Measurements from ENCODE around the gene MCM9.
A peak's percentile ranks its signal among the peaks of the same experiment; 100 is the strongest.
"Not testable (repeated sequence)": the region's sequence is repeated elsewhere in the genome, so short reads cannot be mapped to it uniquely, and the experiment has no call there.

MCM9 gene

GRCh38 chr6:118799826-118800225 lies 135.1 kb downstream of the MCM9 start:
- no peak for DNase-seq (ENCODE audit: low read depth)

GRCh38 chr6:118796548-118796947 lies 138.4 kb downstream of the MCM9 start:
- DNase-seq (ENCODE audit: low read depth), result not testable (repeated sequence)

GRCh38 chr6:118791499-118791898 lies 143.5 kb downstream of the MCM9 start:
- DNase-seq (ENCODE audit: low read depth), result no peak

- DNase-seq (ENCODE audit: low read depth), result no peak
Measured at GRCh38 chr6:118789954-118790353, 145.0 kb downstream of the MCM9 start.

- DNase-seq (ENCODE audit: low read depth), result no peak
Measured at GRCh38 chr6:118789419-118789818, 145.5 kb downstream of the MCM9 start.

- no peak for DNase-seq (ENCODE audit: low read depth)
Measured at GRCh38 chr6:118788702-118789101, 146.3 kb downstream of the MCM9 start.

GRCh38 chr6:118787724-118788423 lies 147.1 kb downstream of the MCM9 start:
- DNase-seq (ENCODE audit: low read depth), result no peak

- no peak for DNase-seq (ENCODE audit: low read depth)
Measured at GRCh38 chr6:118786596-118787453, 148.1 kb downstream of the MCM9 start.

- no peak for DNase-seq (ENCODE audit: low read depth)
Measured at GRCh38 chr6:118785601-118786000, 149.4 kb downstream of the MCM9 start.

- DNase-seq (ENCODE audit: low read depth), result no peak
Measured at GRCh38 chr6:118784641-118785164, 150.3 kb downstream of the MCM9 start.

- DNase-seq (ENCODE audit: low read depth), result no peak
Measured at GRCh38 chr6:118783931-118784550, 150.9 kb downstream of the MCM9 start.

- no peak for DNase-seq (ENCODE audit: low read depth)
Measured at GRCh38 chr6:118782651-118783050, 152.3 kb downstream of the MCM9 start.

GRCh38 chr6:118781897-118782296 lies 153.1 kb downstream of the MCM9 start:
- no peak for DNase-seq (ENCODE audit: low read depth)

- no peak for DNase-seq (ENCODE audit: low read depth)
Measured at GRCh38 chr6:118780668-118781067, 154.3 kb downstream of the MCM9 start.

- peak; percentile 92 for DNase-seq (ENCODE audit: low read depth)
Measured at GRCh38 chr6:118776607-118777549, 158.1 kb downstream of the MCM9 start.

- no peak for DNase-seq (ENCODE audit: low read depth)
Measured at GRCh38 chr6:118775381-118775780, 159.6 kb downstream of the MCM9 start.

GRCh38 chr6:118774581-118774980 lies 160.4 kb downstream of the MCM9 start:
- no peak for DNase-seq (ENCODE audit: low read depth)

- no peak for DNase-seq (ENCODE audit: low read depth)
Measured at GRCh38 chr6:118772886-118773285, 162.1 kb downstream of the MCM9 start.

GRCh38 chr6:118771253-118771652 lies 163.7 kb downstream of the MCM9 start:
- DNase-seq (ENCODE audit: low read depth), result no peak

GRCh38 chr6:118770835-118771234 lies 164.1 kb downstream of the MCM9 start:
- DNase-seq (ENCODE audit: low read depth), result no peak

GRCh38 chr6:118770112-118770788 lies 164.7 kb downstream of the MCM9 start:
- no peak for DNase-seq (ENCODE audit: low read depth)
